Measurements from ENCODE around the gene CEP112. TPM values are rescaled to one million over a fixed set of nuclear protein-coding genes. Genes with fewer than 3 reads are reported as not detected.

CEP112 gene
- total and polyA plus RNA-seq, 2 donors: 12.4 to 36.6 TPM

DNA sequence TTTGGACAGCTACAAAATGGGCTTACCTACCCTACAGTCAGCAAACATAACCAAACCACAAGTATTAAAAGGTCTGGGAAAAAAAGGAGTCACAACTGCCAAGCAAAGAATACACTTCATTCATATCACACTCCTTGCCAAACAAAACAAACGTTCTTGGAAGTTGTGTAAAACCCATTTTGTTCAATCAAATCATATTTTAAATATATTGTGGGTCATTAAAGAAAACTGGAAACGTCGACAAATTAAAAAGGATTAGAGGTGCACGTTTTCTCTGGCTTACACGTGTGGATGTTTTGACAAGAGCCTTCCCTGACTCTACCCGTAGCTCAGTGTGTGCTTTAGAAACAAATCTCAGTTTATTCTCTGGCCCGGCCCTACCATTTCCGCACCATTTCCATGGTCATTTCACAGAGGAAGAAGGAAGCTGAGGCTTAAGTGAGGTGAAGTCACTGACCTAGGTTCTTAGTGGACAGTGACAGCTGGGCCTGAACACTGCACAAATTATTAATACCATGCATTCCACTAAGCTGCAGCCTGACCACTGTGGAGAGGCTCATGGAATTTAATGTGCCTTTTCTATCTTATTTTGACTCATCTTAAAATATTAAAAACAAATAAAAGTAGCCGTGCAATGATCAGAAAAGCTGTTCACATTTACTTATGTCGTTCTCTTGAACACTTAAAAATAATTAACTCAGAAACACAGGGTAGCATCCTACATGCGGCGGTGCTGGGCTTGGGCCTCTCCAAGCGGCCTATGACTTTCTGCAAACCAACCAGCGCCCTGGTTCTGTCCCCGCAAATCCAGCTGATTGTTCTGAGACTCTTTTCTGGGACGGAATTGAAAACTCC is 968 bp downstream of the CEP112 start:
- peak overlapping the region; percentile 64 for H3K4me3 ChIP-seq (ENCODE audit: low read depth, low read length)
- H3K27ac ChIP-seq (ENCODE audit: low read depth): no peak overlapping the region
- no peaks in the 10 kb centered on the region for H3K4me1 ChIP-seq (ENCODE audit: insufficient read depth)
- DNase-seq (ENCODE audit: extremely low spot score): no peak
- H3K36me3 ChIP-seq (ENCODE audit: insufficient read depth): no peaks in the 10 kb centered on the region
- 14% methylated on average over 16 of the region's 16 CpGs for WGBS

DNA sequence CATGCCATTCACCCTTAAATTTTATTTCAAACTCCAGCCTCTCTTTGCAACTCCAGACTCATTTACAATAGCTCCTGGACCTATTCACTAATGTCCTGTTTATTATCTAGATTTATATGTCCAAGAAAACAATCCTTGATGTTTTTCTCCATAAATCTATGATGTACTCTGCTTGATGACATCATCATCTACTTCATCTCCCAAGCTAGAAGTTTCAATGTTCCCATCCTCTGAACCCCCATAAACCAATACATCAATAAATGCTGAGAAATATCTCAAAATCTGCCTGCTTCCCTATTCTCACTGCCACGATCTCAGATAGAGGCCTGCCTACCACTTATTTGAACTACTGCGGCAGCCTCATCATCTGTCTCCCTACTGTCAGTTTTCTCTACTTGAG is 4.2 kb downstream of the CEP112 start:
- no peaks in the 10 kb centered on the region for H3K36me3 ChIP-seq (ENCODE audit: insufficient read depth)
- H3K4me3 ChIP-seq (ENCODE audit: low read depth, low read length): no peak overlapping the region
- WGBS: 90% methylated on average over 2 of the region's 2 CpGs
- H3K27ac ChIP-seq (ENCODE audit: low read depth): no peak overlapping the region
- no peaks in the 10 kb centered on the region for H3K4me1 ChIP-seq (ENCODE audit: insufficient read depth)
- no peak for DNase-seq (ENCODE audit: extremely low spot score)

DNA sequence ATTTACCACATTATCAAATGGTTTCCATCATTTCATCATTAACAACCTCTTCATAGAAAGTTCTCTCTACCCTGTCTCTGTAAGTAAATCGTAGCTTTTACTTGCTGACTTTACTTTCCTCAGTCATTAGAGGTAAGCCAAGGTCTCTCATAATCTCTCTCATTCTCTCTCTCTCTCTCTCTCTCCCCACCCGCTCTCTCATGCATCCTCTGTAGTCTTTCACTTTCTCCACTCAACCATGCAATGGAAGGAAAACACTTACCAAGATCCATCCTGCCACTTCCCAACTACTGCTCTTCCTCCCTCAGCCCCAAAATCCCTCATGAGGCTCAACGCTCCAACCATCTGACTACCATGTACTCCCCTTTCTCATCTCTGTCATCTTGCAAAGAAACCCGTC is 6.1 kb downstream of the CEP112 start:
- Histone ChIP-seq H3K27ac (ENCODE audit: low read depth) (no peak overlapping the region), H3K4me3 (ENCODE audit: low read depth, low read length) (no peak overlapping the region), H3K36me3 (ENCODE audit: insufficient read depth) (no peaks in the 10 kb centered on the region), H3K4me1 (ENCODE audit: insufficient read depth) (no peaks in the 10 kb centered on the region)
- 97% methylated on average over 4 of the region's 4 CpGs for WGBS
- no peak for DNase-seq (ENCODE audit: extremely low spot score)

DNA sequence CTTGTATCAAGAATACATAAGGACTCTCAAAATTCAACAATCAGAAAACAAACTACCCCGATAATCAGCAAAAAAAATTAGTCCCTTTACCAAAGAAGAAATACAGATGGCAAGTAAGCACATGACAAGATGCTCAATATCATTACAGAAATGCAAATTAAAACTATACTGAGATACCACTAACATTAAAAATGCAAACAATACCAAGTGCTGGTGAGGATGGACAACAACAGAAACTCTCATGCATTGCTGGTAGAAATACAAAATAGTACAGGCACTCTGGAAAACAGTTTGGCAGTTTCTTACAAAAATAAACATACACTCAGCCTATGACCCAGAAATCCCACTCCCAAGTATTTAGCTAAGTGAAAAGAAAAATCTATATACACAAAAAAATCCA is 7.5 kb downstream of the CEP112 start:
- WGBS: 99% methylated on average over 1 of the region's 1 CpG
- Histone ChIP-seq H3K4me1 (ENCODE audit: insufficient read depth) (no peaks in the 10 kb centered on the region), H3K36me3 (ENCODE audit: insufficient read depth) (no peaks in the 10 kb centered on the region), H3K27ac (ENCODE audit: low read depth) (no peak overlapping the region), H3K4me3 (ENCODE audit: low read depth, low read length) (no peak overlapping the region)
- no peak for DNase-seq (ENCODE audit: extremely low spot score)

DNA sequence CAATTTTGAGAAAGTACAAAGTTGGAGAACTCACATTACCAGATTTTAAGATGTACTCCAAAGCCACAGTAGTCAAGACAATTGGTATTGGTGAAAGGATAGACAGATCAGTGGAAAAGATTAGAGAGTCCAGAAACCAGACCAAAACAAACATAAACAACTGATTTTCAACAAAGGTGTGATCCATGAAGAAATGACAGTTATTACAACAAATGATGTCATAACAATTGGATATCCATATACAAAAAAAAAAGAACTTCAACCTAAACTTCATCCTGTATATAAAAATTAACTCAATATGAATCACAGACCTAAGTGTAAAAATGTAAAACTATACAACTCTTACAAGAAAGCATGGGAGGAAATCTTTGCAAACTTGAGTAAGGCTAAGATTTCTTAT is 8.4 kb downstream of the CEP112 start:
- Histone ChIP-seq H3K27ac (ENCODE audit: low read depth) (no peak overlapping the region), H3K36me3 (ENCODE audit: insufficient read depth) (no peaks in the 10 kb centered on the region), H3K4me1 (ENCODE audit: insufficient read depth) (no peaks in the 10 kb centered on the region), H3K4me3 (ENCODE audit: low read depth, low read length) (no peak overlapping the region)
- no peak for DNase-seq (ENCODE audit: extremely low spot score)

DNA sequence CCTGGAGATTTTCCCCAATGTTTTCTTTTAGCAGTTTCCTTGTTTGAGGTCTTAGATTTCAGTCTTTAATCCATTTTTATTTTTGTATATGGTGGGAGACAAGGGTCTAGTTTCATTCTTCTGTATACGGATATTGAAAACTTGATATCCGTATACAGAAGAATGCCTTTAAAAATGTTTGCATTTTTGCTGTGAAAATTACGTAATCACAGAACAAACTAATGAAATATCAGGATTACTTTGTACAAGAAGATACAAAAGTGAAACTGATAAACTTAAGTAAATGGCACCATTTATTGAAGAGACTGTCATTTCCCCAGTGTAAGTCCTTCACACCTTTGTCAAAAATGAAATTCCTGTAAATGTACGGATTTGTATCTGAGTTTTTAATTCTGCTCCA is 13.3 kb downstream of the CEP112 start:
- H3K4me1 ChIP-seq (ENCODE audit: insufficient read depth): no peaks in the 10 kb centered on the region
- no peak overlapping the region for H3K4me3 ChIP-seq (ENCODE audit: low read depth, low read length)
- peaks cover 1% of the 10 kb centered on the region for H3K36me3 ChIP-seq (ENCODE audit: insufficient read depth)
- 97% methylated on average over 4 of the region's 4 CpGs for WGBS
- H3K27ac ChIP-seq (ENCODE audit: low read depth): no peak overlapping the region
- DNase-seq (ENCODE audit: extremely low spot score): no peak

DNA sequence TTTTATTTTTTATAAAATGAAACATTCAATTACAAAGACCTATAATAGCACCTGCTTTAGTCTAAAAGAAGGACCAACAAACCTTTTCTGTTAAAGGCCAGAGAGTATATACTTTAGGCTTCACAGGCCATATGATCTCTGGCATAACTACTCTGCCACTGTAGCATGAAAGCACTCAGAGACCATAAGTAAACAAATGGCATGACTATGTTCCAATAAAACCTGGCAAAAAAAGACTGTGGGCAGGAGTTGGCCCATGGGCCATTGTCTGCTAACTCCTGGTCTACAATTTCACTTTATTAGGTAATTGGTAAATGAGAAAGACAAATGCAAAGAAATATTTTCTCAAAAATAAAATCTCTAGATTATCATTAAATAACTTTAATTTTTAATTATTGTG is 14.9 kb downstream of the CEP112 start:
- no peak overlapping the region for H3K27ac ChIP-seq (ENCODE audit: low read depth)
- no peak for DNase-seq (ENCODE audit: extremely low spot score)
- H3K4me3 ChIP-seq (ENCODE audit: low read depth, low read length): no peak overlapping the region
- H3K4me1 ChIP-seq (ENCODE audit: insufficient read depth): no peaks in the 10 kb centered on the region
- peaks cover 1% of the 10 kb centered on the region for H3K36me3 ChIP-seq (ENCODE audit: insufficient read depth)

DNA sequence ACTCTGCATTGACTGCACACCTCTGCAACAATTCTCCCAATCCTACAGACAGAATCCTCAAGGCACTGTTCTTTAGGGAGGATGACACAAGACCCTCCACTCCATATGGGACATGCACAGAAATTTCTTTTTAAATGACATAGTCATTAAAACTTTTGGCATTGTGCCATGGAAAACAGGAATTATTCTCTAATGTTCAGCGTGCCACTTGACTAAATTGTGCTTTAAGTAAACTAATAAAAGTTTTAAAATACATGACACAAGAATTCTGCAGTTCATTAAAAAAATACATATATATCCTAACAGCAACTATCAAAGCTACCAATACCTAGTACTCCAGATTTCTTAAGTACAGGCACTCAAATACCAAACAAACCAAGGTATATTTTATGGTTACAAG is 16.0 kb downstream of the CEP112 start:
- Histone ChIP-seq H3K36me3 (ENCODE audit: insufficient read depth) (peaks cover 1% of the 10 kb centered on the region), H3K4me3 (ENCODE audit: low read depth, low read length) (no peak overlapping the region), H3K27ac (ENCODE audit: low read depth) (no peak overlapping the region), H3K4me1 (ENCODE audit: insufficient read depth) (no peaks in the 10 kb centered on the region)
- DNase-seq (ENCODE audit: extremely low spot score): no peak
- WGBS: 43% methylated on average over 1 of the region's 1 CpG

DNA sequence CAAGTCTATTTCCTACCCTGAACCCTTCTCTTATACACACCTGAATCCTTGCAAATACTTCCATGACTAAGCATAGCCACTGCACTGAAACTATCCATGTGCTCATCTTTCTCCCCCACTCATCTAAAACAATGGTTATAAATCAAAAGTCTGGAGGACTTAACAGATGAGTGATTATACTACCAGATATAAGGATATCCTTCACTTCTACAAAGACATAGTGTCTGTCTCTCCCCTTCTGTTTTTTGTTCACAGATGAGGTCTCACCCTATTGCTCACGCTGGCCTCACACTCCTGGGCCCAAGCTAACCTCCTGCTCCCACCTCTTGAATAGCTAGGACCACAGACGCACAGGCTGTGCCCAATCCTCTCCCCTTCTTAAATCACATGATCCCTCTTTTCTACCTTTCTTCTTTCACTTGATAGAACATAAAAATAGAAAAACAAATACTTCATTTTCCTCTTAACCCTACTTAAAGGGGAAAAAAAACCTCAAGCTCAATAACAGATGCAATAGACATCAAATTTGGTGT is 19.2 kb downstream of the CEP112 start:
- Histone ChIP-seq H3K4me3 (ENCODE audit: low read depth, low read length) (no peak overlapping the region), H3K27ac (ENCODE audit: low read depth) (no peak overlapping the region), H3K36me3 (ENCODE audit: insufficient read depth) (peaks cover 1% of the 10 kb centered on the region), H3K4me1 (ENCODE audit: insufficient read depth) (no peaks in the 10 kb centered on the region)
- no peak for DNase-seq (ENCODE audit: extremely low spot score)
- WGBS: 93% methylated on average over 2 of the region's 2 CpGs

DNA sequence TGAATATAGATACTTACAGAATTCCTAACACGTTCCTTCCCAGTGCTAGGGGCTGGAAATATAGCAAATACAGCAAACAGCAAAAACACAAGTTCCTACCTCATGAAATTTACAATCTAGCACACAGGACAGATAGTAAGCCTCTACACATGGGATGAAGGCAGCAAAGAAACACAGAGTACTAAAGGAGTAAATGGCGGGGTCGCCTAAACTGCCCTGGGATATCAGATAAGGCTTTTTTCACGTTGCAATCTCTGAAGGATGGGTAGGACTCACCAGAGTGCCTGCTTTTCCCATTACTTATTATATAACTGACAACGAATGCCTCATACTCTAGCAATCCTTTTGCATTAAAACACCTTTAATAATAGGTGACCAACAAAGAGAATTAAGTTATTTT is 19.8 kb downstream of the CEP112 start:
- Histone ChIP-seq H3K4me1 (ENCODE audit: insufficient read depth) (no peaks in the 10 kb centered on the region), H3K4me3 (ENCODE audit: low read depth, low read length) (no peak overlapping the region), H3K36me3 (ENCODE audit: insufficient read depth) (peaks cover 1% of the 10 kb centered on the region), H3K27ac (ENCODE audit: low read depth) (no peak overlapping the region)
- 68% methylated on average over 5 of the region's 5 CpGs for WGBS
- no peak for DNase-seq (ENCODE audit: extremely low spot score)

DNA sequence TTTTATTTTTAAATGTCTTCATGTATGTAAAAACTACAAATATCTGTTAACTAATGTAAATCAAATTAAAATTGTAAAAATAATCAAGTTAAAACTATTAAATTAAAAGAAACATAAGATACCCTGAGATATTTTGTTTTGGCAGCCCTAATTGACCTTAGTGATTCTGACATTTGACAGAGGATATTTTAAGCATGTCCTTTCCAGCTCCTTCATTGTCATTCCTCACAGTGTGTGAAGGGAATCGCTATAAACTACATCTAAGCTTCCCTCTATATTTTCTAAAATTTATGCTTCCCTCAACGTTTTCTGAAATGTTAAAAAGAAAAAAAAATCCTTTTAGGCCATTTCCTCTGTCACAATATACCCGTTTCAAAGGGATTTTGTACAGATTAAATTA is 20.2 kb downstream of the CEP112 start:
- Histone ChIP-seq H3K36me3 (ENCODE audit: insufficient read depth) (peaks cover under 1% of the 10 kb centered on the region), H3K4me3 (ENCODE audit: low read depth, low read length) (no peak overlapping the region), H3K27ac (ENCODE audit: low read depth) (no peak overlapping the region), H3K4me1 (ENCODE audit: insufficient read depth) (no peaks in the 10 kb centered on the region)
- DNase-seq (ENCODE audit: extremely low spot score): no peak
- WGBS: 57% methylated on average over 3 of the region's 3 CpGs

DNA sequence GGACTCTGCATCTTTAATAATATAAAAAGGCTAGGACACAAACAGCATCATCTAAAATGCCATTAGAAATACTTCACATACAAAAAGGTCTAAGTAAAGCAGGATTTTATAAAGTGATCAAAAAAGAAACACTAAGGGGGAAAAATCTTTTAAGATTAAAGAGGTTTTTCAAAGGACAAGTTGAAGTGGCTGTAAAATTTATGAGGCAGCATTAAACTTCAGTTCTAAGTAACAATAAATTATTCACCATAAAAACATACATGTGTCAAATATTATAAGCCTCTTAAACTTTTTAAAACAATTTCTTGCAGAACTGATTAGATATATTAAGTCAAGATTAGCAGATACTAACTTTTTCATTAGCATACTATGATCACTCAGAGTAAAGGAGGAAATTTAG is 20.8 kb downstream of the CEP112 start:
- Histone ChIP-seq H3K36me3 (ENCODE audit: insufficient read depth) (no peaks in the 10 kb centered on the region), H3K4me3 (ENCODE audit: low read depth, low read length) (no peak overlapping the region), H3K4me1 (ENCODE audit: insufficient read depth) (no peaks in the 10 kb centered on the region), H3K27ac (ENCODE audit: low read depth) (no peak overlapping the region)
- no peak for DNase-seq (ENCODE audit: extremely low spot score)

DNA sequence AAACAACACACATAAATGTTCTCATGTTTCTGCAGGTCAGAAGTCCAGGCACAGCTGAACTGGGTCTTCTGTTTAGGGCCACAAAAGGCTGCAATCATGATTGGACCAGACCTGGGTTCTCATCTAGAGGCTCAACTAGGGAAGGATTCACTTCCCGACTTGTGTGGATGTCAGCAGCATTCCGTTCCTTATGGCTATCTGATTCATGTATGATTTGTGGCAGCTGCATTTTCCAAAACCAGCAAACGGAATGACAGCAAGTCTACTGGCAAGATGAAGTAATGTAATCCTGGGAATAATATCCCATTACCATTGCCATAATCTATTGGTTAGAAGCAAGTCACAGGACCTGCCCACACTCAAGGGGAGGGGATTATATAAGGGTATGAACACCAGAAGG is 22.1 kb downstream of the CEP112 start:
- Histone ChIP-seq H3K4me3 (ENCODE audit: low read depth, low read length) (no peak overlapping the region), H3K4me1 (ENCODE audit: insufficient read depth) (no peaks in the 10 kb centered on the region), H3K36me3 (ENCODE audit: insufficient read depth) (no peaks in the 10 kb centered on the region), H3K27ac (ENCODE audit: low read depth) (peak overlapping the region; percentile 10)
- DNase-seq (ENCODE audit: extremely low spot score): no peak
- WGBS: 68% methylated on average over 3 of the region's 3 CpGs

DNA sequence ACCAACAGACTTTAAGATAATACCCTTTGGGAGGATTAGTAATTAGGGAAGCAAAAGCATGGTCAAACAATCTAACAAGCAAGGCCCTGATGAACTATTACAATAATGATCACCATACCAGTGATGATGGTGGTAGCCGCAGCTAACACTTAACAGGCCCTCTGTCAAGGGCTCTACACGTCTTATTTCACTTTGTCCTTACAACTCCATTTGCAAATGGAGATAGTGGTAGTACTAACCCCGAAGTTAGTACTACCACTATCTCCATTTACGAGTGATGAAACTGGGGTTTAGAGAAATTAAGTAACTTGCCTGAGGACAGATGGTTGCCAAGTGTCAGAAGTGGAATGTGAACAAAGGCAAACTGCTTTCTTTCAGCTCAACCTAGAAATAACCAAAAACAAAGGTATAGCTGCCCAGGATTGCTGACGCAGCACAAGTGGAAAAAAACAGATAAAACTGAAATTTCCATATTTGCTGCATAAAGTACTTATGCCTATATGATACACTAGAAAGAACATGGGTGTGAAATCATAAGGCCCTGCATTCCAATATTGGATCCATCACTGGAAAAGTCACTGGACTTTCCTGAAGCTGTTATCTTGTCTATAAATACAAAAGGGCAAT is 24.6 kb downstream of the CEP112 start:
- Histone ChIP-seq H3K36me3 (ENCODE audit: insufficient read depth) (no peaks in the 10 kb centered on the region), H3K27ac (ENCODE audit: low read depth) (no peak overlapping the region), H3K4me3 (ENCODE audit: low read depth, low read length) (no peak overlapping the region), H3K4me1 (ENCODE audit: insufficient read depth) (no peaks in the 10 kb centered on the region)
- DNase-seq (ENCODE audit: extremely low spot score): no peak
- 50% methylated on average over 5 of the region's 5 CpGs for WGBS
